Activated naive CD4-positive, alpha-beta T cell treated with anti-CD3 and anti-CD28 coated beads, Interleukin-2, amount 50 U/mL, for 72 hours (primary cell): Measurements from ENCODE around the gene IL6. TPM values are rescaled to one million over a fixed set of nuclear protein-coding genes. Genes with fewer than 3 reads are reported as not detected.
"Not testable (repeated sequence)": the region's sequence is repeated elsewhere in the genome, so short reads cannot be mapped to it uniquely, and the experiment has no call there.

Experiments used
- ATAC-seq, 2 donors: fragments of 150-1000 bp; cut with Tn5 transposase; 2 replicates each; pipeline ENCODE4 v1.10.0; 2021; ENCODE audit warnings: mild to moderate bottlenecking in 2 of 2, moderate library complexity in 2 of 2
- DNase-seq, 2 donors: peaks; one replicate each; pipeline ENCODE4 v3.0.0; 2021 to 2022; ENCODE audit warnings: low spot score in 2 of 2
- H3K27ac Mint-ChIP-seq, 2 donors: one replicate each; pipeline ENCODE4 v1.8.0; 2022; ENCODE audit warnings: mild to moderate bottlenecking in 2 of 2, mixed read lengths in 2 of 2
- H3K36me3 Mint-ChIP-seq, 2 donors: one replicate each; pipeline ENCODE4 v1.8.0; 2022; ENCODE audit warnings: mixed read lengths in 2 of 2
- H3K9me3 Mint-ChIP-seq, 2 donors: one replicate each; pipeline ENCODE4 v1.8.0; 2022; ENCODE audit warnings: mixed read lengths in 2 of 2
- total RNA-seq, 2 donors: library from RNA; stranded (reverse); gene quantifications; one replicate each; pipeline ENCODE4 v1.2.3, GENCODE V29; 2022

Gene IL6
- total RNA-seq = not detected

DNA sequence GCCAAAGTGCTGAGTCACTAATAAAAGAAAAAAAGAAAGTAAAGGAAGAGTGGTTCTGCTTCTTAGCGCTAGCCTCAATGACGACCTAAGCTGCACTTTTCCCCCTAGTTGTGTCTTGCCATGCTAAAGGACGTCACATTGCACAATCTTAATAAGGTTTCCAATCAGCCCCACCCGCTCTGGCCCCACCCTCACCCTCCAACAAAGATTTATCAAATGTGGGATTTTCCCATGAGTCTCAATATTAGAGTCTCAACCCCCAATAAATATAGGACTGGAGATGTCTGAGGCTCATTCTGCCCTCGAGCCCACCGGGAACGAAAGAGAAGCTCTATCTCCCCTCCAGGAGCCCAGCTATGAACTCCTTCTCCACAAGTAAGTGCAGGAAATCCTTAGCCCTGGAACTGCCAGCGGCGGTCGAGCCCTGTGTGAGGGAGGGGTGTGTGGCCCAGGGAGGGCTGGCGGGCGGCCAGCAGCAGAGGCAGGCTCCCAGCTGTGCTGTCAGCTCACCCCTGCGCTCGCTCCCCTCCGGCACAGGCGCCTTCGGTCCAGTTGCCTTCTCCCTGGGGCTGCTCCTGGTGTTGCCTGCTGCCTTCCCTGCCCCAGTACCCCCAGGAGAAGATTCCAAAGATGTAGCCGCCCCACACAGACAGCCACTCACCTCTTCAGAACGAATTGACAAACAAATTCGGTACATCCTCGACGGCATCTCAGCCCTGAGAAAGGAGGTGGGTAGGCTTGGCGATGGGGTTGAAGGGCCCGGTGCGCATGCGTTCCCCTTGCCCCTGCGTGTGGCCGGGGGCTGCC is at the start of gene IL6:
TSS of gene IL6 (plus strand) at position 294 of the 807 bp plus-strand sequence. CDS start at position 357, 63 bp downstream.
- DNase-seq = peak in 1 of 2 donors; percentile 14
- peak within 1 kb of the TSS in 1 of 2 donors; percentile 68 for H3K27ac Mint-ChIP-seq
- no peaks in the 10 kb centered on the region for H3K36me3 Mint-ChIP-seq
- no peaks in the 10 kb centered on the region for H3K9me3 Mint-ChIP-seq
- ATAC-seq = peak; percentile 42 to 57

GRCh38 chr7:22677263-22677662 is 49.7 kb upstream of the IL6 start:
- not testable (repeated sequence) for DNase-seq
- peak; percentile 61 to 82 for ATAC-seq
- Mint-ChIP-seq H3K27ac (peak overlapping the region; percentile 46 to 48), H3K9me3 (peaks cover 6 to 13% of the 10 kb centered on the region in 2 donors), H3K36me3 (peaks cover 8 to 12% of the 10 kb centered on the region in 2 donors)

DNA sequence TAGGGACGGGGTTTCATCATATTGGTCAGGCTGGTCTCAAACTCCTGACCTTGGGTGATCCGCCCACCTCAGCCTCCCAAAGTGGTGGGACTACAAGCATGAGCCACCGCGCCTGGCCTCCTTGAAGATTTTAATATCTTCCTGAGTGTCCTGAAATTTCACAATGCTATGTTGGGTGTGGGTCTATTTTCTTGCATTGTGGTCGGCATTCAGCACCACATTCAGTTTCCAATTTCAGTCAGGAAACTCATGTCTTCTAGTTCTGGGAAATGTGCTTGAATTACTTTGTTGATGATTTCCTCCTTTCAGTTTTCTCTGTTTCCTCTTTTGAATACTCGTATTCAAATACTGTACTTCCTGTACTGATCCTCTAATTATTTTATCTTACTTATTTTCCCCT is 49.3 kb upstream of the IL6 start:
- peaks cover 6 to 13% of the 10 kb centered on the region in 2 donors for H3K9me3 Mint-ChIP-seq
- peak overlapping the region; percentile 0 to 48 for H3K27ac Mint-ChIP-seq

GRCh38 chr7:22680482-22680911 is 46.5 kb upstream of the IL6 start:
- ATAC-seq = no peak
- H3K36me3 Mint-ChIP-seq = no peaks in the 10 kb centered on the region
- H3K9me3 Mint-ChIP-seq = peaks cover 6 to 21% of the 10 kb centered on the region in 2 donors
- H3K27ac Mint-ChIP-seq = no peak overlapping the region
- no peak for DNase-seq

More for the DNA sequence above, 49.3 kb upstream of the IL6 start:
- DNase-seq (no peak), ATAC-seq (peak; percentile 32 to 45)
- H3K36me3 Mint-ChIP-seq = peaks cover 8 to 12% of the 10 kb centered on the region in 2 donors

GRCh38 chr7:22681312-22681711 is 45.7 kb upstream of the IL6 start:
- Mint-ChIP-seq H3K9me3 (peaks cover 6 to 21% of the 10 kb centered on the region in 2 donors), H3K27ac (no peak overlapping the region), H3K36me3 (no peaks in the 10 kb centered on the region)
- no peak for ATAC-seq
- DNase-seq = no peak

- DNase-seq = no peak
- Mint-ChIP-seq H3K27ac (no peak overlapping the region), H3K36me3 (no peaks in the 10 kb centered on the region), H3K9me3 (peaks cover 6 to 21% of the 10 kb centered on the region in 2 donors)
- ATAC-seq = no peak
These were observed 44.9 kb upstream of the IL6 start for GRCh38 chr7:22681852-22682657.

DNA sequence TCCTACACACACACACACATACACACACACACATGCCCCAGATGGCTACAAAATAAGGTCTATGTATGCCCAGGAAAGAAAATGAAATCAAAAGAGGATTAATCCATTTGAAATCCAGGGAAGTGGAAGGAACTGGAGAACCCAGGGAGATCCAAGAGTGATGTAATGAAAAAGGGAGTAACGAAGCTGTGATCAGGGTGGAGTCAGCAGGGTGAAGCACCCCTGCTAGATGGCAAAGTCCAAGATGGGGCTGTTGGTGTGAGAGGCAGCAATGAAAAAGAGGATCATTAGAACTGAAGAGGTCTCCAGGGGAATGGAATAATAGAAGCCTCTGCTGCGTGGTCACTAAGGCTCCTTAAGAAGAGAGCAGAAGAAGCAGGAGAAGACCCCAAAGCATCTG is 43.6 kb upstream of the IL6 start:
- Mint-ChIP-seq H3K27ac (no peak overlapping the region), H3K9me3 (peaks cover 6 to 14% of the 10 kb centered on the region in 2 donors), H3K36me3 (no peaks in the 10 kb centered on the region)
- ATAC-seq (no peak), DNase-seq (no peak)

DNA sequence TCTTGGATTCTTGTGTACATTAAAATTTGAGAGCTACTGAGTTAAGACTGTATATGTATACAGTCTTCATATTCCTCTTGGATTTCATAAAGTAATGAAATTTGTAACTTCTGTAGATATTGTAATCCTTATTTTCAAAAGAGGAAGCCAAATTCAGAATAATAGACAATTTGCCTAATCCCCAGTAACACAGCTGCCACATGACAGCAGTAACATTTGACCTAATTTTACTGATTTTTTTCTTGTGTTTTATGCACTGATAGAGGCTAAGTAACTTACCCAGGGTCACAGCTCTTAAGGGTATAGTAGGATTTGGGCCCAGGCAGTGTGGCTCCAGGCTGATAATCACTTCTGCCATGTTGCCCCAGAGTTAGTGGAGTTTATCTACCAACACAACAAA is 40.4 kb upstream of the IL6 start:
- no peak overlapping the region for H3K27ac Mint-ChIP-seq
- ATAC-seq (no peak), DNase-seq (no peak)
- H3K9me3 Mint-ChIP-seq = peaks cover 6 to 14% of the 10 kb centered on the region in 2 donors
- no peaks in the 10 kb centered on the region for H3K36me3 Mint-ChIP-seq

- H3K36me3 Mint-ChIP-seq = no peaks in the 10 kb centered on the region
- no peak overlapping the region for H3K27ac Mint-ChIP-seq
- DNase-seq (no peak), ATAC-seq (no peak)
- H3K9me3 Mint-ChIP-seq = peaks cover 0 to 8% of the 10 kb centered on the region in 2 donors
These were observed 38.9 kb upstream of the IL6 start for GRCh38 chr7:22688084-22688483.

- DNase-seq, ATAC-seq, H3K36me3 Mint-ChIP-seq, H3K9me3 Mint-ChIP-seq, H3K27ac Mint-ChIP-seq: not testable (repeated sequence)
These were observed 38.1 kb upstream of the IL6 start for GRCh38 chr7:22688934-22689333.

DNA sequence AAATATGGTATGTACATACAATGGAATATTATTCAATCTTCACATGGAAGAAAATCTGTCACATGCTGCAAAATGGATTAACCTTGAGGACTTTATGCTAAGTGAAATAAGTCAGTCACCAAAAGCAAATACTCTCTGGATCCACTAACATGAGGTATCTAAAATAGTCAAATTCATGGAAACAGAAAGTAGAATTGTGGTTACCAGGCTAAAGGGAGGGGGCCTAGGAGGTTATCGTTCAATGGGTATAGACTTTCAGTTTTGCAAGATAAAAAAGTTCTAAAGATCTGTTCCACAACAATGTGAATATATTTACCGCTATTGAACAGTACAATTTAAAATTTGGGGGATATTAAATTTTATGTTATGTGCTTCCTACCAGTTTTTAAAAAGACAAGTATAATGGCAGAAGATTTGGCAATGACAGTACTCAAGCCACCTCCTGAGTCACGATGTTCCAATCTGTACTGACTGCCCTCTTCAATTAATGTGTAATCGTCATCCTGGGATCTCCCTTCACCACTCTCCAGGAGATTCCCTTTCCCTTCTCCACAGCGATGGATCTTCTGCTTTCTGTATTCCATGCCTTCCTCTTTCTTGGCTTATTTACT is 32.3 kb upstream of the IL6 start:
- Mint-ChIP-seq H3K27ac (no peak overlapping the region), H3K9me3 (peaks cover 0 to 9% of the 10 kb centered on the region in 2 donors), H3K36me3 (peaks cover 0 to 8% of the 10 kb centered on the region in 2 donors)
- ATAC-seq = peak in 1 of 2 donors; percentile 64
- no peak for DNase-seq

DNA sequence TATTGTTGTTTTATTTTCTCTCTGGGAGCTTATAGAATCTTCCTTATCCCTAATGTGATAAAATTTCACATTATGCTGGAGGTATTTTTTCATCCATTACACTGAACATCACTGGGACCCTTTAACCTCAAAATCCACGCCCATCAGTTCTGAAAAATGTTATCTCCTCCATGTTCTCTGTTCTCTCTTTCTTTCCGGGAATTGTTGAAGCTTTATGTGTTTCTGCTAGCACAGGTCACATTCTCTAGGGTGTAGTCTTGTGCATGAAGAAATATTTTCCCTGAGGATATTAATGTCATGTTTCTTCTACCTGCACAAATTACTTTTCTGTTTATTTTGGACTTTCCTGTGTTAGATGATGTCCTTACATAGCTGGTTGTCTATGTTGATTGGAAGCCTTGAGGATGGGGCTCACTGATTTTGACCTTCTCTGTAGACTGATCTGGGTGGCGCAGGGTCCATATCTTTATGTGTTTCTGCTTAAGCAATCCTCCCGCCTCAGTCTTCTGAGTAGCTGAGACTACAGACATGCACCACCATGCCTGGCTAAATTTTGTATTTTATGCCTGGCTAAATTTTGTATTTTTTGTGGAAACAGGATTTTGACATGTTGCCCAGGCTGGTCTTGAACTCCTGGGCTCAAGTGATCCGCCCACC is 31.4 kb upstream of the IL6 start:
- peaks cover 0 to 8% of the 10 kb centered on the region in 2 donors for H3K36me3 Mint-ChIP-seq
- DNase-seq = no peak
- no peak overlapping the region for H3K27ac Mint-ChIP-seq

GRCh38 chr7:22696541-22697228 is 30.3 kb upstream of the IL6 start:
- DNase-seq (no peak), ATAC-seq (peak; percentile 33 to 36)
- H3K9me3 Mint-ChIP-seq = peaks cover 0 to 9% of the 10 kb centered on the region in 2 donors
- H3K36me3 Mint-ChIP-seq = peaks cover 0 to 8% of the 10 kb centered on the region in 2 donors
- H3K27ac Mint-ChIP-seq = peak overlapping the region in 1 of 2 donors; percentile 15

More for the DNA sequence above, 31.4 kb upstream of the IL6 start:
- H3K9me3 Mint-ChIP-seq = peaks cover 0 to 9% of the 10 kb centered on the region in 2 donors
- ATAC-seq = no peak

- peak overlapping the region in 1 of 2 donors; percentile 80 for H3K27ac Mint-ChIP-seq
- no peak for DNase-seq
These were observed 29.6 kb upstream of the IL6 start for GRCh38 chr7:22697322-22697859.

GRCh38 chr7:22697876-22698606 is 29.0 kb upstream of the IL6 start:
- DNase-seq (no peak), ATAC-seq (peak; percentile 66 to 82)
- H3K9me3 Mint-ChIP-seq = peaks cover 0 to 9% of the 10 kb centered on the region in 2 donors
- peaks cover 0 to 8% of the 10 kb centered on the region in 2 donors for H3K36me3 Mint-ChIP-seq
- peak overlapping the region; percentile 16 to 80 for H3K27ac Mint-ChIP-seq

More at GRCh38 chr7:22697322-22697859, 29.6 kb upstream of the IL6 start:
- Mint-ChIP-seq H3K9me3 (peaks cover 0 to 9% of the 10 kb centered on the region in 2 donors), H3K36me3 (peaks cover 0 to 8% of the 10 kb centered on the region in 2 donors)
- ATAC-seq = no peak
